EL (cell line): ENCODE data around the gene PLCXD1.
"Not testable (repeated sequence)": the region's sequence is repeated elsewhere in the genome, so short reads cannot be mapped to it uniquely, and the experiment has no call there.

Experiments used
- DNase-seq: peaks from one replicate; pipeline ENCODE4 v3.0.0-alpha.2; 2016

Gene PLCXD1

DNA sequence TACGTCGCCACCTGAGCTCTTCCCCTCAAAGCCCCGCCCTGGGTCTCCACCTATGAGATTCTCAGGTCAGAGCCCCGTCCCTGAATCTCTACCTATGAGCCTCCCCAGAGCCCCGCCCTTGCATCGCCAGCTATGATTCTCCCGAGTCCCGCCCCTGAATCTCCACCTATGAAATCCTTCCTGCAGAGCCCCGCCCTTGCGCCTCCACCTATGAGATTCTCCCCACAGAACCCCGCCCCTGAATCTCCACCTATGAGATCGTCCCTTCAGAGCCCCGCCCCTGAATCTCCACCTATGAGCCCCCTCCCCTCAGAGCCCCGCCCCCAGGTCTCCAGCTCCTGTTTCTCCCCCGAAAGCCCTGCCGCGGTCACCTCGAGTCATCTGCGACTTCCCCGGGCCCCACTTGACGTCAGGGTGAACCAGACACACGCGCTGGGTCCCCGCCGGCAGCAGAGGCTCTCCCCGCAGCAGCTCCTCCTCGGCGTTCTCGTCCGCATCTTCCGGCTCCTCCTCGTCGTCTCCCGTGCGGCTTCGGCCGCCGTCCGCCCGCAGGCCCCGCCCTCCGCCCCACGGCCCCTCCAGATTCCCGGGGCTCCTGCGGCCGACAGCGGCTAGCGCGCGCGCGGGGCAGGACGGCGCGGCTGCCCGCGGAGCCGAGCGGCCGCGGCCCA, 37.0 kb downstream of the PLCXD1 start:
- peak; percentile 99 for DNase-seq

DNA sequence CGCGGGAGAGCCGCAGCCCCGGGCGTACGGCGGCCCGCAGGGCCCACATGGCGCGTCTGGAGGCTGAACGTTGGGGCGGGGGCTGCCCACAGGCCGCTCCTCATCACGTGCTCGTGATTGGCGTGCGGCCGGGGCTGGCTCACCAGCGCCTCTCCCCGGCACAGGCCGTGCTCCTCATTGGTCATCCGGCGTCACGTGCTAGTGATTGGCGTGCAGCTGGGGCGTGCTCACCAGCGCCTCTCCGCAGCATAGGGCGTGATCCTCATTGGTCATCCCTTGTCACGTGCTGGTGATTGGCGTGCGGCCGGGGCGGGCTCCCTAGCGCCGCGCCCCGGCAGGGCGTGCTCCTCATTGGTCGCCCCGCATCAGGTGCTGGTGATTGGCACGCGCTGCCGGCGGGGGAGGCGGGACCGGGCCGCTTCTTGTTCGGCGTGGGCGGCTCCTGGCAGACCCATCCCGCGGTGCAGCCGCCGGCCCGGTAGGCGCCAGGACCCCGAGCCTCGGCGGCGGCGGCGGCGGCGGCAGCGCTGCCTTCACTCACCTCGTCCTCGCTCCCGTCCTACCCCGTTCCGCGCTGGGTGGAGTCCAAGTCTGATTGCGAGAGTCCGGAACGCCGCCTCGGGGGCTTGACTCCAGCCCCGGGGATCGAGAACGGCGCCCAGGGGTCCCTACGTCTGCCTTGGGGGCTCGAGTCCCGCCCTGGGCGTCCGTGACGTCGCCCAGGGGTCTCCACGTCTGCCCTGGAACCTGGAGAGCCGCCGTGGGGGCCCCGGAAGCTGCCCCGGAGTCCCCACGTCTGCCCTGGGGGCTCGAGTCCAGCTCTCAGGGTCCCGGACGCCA, 37.8 kb downstream of the PLCXD1 start, which contains the start of gene GTPBP6:
Gene GTPBP6 (minus strand): TSS at position 58 of the 840 bp plus-strand sequence. CDS start 9 bp downstream, at position 49.
- peak; percentile 100 for DNase-seq

DNA sequence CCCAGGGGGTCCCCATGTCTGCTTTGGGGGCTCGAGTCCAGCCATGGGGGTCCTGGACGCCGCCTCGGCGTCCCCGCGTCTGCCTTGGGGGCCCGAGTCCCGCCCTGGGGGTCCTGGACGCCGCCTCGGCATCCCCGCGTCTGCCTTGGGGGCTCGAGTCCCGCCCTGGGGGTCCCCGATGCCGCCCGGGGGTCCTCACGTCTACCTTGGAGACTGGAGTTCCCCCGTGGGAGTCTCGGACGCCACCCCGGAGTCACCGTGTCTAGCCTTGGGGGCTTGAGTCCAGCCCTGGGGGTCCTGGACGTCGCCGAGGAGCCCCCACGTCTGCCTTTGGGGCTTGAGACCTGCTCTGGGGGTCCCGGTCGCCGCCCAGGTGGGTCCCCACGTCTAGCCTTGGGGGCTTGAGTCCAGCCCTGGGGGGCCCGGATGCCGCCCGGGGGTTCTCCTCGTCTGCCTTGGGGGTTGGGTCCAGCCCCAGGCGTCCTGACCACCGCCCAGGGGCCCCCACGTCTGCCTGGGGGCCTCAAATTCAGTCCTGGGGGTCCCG, 38.5 kb downstream of the PLCXD1 start:
- DNase-seq, result no peak

DNA sequence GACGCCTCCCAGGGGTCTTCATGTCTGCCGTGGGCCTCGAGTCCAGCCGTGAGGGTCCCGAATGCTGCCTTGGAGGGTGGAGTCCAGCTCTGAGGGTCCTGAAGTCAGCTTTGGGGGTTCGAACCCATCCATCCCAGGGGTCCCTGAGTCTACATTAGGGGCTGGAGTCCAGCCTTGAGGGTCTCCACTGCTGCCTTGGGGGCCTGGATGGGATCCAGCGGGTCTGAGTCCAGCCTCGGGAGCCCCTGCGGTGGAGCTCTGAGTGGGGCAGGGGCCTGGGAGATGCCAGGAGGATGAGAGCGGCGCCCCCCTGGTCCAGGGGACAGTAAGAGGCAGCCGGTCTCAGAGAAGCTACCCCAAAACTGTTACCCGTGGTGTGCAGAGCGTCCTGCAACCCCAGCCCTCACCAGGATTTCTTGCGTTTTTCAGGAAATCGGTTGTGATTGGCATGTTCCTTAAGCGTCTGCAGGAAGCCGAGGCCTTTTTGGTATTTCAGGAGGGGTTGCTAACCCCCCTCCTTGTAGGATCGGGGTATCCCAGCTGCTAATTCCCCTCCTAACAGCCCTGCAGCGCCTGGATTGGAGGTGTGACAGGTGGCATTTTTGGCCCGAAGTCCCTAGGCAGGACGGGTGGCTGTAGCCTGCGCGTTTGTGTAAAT, 39.1 kb downstream of the PLCXD1 start:
- no peak for DNase-seq

DNA sequence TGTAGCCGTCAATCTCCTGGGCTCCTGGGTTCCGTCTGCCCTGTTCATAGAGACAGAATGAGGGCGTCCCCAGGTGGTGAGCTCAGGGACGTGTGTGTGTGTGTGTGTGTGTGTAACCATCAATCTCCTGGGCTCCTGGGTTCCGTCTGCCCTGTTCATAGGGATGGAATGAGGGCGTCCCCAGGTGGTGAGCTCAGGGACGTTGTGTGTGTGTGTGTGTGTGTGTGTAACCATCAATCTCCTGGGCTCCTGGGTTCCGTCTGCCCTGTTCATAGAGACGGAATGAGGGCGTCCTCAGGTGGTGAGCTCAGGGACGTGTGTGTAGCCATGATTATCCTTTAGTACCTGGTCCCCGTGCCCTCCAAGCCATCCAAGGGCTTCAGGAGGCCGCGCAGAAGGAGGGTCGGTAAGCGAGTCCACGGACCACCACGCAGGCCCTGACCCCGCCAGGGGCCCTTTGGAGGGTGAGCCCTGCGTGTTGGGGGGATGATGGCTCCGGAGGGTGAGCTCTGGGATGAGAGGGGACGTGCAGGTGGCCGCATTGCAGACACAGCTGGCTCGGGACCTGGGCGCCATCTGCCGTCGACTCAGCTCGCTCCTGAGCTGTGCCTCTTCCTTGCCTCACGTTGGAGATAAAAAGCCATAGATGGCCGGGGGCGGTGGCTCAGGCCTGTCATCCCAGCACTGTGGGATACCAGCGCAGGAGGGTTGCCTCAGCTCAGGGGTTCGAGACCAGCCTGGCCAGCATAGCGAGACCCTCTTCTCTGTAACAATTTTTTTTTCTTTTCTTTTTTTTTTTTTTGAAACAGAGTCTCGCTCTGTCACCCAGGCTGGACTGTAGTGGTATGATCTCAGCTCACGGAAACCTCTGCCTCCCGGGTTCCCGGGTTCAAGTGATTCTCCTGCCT, 42.8 kb downstream of the PLCXD1 start:
- DNase-seq, result no peak

DNA sequence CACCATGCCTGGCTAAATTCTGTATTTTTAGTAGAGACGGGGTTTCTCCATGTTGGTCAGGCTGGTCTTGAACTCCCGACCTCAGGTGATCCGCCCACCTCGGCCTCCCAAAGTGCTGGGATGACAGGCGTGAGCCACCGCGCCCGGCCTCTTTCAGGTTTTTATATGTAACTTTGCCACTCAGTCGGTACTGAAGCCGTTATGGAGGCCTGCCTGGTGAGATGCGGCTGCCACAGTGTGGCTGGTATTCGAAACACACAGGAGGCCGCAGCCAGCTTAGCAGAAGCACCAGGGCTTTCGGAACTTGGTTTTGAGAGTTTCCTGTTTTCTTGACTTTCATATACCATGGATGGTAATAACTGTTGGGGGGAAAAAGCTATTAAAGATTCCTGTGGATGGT, 43.5 kb downstream of the PLCXD1 start:
- DNase-seq, result not testable (repeated sequence)

DNA sequence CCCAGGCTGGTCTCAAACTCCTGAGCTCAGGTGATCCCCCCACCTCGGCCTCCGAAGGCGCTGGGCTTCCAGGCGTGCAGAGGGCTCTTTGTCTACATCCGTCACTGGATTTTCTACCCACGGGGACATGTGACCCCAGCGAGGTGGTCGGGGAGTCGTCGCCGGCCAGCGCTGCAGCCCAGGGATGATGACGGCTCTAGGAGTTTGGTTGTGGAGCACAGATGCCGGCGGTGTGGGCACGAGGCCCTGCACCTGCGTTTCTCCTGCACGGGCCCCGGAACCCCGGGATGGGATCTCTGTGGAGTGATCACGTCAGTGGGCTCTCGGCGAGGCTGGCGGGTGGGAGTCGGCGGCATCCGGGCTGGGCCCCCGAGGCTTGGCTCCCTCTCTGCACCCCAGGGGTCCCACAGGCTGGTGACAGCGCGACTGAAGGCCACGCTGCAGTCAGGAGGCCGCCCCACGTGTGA, 46.5 kb downstream of the PLCXD1 start:
- no peak for DNase-seq

DNA sequence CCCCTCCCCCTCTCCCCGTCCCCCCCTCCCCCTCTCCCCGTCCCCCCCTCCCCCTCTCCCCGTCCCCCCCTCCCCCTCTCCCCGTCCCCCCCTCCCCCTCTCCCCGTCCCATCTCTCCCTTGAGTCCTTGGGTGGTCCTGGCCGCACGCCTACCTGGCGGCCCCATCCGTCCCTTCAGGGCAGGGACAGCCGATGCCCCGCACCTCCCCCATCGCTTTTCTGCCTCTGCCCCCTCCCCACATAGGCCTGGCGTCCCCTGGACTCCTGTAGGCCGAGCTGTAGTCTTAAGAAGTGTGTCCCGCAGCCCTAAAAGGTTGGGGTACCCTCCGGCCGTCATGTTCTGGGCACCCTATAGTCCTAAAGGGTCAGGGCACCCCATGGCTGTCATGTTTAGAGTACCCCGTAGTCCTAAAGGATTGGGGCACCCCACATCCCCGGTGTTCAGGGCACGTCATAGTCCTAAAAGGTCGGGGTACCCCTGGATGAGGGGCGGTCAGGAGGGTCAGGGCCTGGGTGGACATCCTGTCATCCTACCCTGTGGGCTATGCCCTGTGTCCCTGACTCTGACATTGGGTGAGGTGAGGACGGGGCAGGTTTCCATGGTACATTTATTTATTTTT, 48.2 kb downstream of the PLCXD1 start:
- DNase-seq, result no peak

DNA sequence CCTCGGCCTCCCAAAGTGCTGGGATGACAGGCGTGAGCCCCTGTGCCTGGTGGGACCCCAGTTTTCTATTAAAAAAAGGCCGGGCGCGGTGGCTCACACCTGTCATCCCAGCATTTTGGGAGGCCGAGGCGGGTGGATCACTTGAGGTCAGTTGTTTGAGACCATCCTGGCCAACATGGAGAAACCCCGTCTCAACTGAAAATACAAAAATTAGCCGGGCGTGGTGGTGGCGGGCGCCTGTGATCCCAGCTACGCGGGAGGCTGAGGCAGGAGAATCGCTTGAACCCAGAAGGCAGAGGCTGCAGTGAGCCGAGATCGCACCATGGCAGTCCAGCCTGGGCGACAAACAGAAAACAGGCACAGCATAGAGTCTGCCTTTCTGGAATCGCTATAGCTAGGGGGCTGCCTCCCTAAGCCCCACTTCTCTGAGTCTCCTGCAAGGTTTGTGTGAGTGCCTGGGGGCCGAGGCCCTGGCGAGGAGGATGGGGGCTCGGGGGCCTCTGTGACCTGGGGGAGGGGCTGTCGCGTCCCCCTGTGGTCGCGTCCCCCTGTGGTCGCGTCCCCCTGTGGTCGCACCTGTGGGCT, 49.1 kb downstream of the PLCXD1 start:
- not testable (repeated sequence) for DNase-seq

DNA sequence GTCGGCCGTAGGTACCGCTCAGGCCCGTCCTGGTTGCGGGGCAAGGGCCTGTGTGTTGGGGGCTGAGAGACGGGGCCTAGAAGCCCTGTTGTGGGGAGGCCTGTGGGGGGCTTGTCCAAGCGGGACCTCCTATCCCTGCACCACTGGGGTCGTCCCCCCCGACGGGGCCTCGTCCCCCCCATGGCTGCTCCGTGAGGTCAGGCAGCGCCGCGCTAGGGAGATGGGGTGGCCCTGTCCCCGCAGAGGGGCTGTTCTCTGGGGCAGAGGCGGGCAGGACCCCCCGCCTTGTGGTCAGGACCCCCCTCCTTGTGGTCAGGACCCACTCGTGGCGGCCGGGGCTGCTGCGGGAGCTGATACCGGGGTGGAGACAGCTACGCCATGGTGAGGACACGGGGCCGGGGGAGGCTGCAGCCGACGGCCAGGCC, 49.6 kb downstream of the PLCXD1 start:
- DNase-seq, result no peak

DNA sequence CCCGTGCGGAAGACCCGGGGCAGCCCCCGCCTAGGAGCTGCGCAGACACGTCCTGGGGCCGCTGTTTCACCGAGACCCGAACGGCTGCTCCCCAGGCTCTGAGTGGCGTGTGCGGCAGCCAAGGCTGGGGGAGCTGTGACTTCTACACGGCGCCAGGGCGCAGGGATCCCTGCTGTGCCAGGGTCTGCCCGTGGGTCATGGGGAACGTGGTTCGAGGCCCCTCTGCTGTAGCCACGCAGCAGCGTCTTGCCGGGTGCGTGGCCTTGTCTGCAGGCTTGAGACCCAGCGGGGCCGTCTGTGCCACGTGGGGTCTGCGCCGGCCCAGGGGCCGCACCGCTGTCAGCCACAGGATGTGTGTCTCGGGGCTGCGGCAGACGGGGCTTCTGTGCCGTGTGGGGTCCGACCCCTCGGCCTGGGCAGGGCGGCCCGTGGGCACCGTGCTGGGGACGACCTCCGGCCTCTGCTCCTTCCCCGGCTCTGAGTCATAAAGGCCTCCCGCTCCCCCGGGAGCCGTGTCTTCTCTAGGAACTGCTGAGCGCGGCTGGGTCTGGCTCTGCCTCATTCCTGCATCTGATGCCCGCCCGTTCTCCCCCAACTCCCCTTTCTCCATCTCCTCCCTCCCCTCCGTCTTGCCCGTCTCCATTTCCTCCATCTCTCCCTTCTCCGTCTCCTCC, 50.1 kb downstream of the PLCXD1 start:
- peak; percentile 60 for DNase-seq

DNA sequence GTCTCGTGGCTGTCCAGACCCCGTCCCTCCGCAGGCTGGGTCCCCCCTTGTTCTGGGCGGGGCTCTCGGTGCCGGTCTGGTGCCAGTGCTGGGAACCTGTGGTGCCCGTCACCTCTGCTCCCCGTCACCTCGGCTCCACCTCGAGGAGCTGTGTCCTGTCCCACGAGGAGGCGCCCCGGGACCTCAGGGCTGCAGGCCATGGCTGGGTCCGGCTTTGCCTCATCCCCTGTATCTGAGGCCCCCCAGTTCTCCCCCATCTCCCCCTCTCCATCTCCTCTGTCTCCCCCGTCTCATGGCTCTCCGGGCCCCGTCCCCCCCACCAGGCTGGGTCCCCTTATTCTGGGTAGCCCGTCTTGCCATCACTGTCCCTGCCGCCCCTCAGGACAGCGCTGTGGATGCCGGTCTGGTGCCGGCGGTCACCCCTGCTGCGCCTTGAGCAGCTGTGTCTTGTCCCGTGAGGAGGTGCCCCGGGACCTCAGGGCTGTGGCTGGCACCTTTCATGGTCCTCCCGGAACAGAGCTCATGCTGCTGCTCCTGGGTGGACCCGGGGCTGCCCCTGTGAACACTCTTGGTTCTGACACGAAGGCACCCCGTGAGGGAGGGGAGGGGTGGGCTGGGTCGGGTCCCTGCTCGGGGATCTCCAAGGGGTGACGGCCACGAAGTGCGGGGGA, 50.8 kb downstream of the PLCXD1 start:
- no peak for DNase-seq

DNA sequence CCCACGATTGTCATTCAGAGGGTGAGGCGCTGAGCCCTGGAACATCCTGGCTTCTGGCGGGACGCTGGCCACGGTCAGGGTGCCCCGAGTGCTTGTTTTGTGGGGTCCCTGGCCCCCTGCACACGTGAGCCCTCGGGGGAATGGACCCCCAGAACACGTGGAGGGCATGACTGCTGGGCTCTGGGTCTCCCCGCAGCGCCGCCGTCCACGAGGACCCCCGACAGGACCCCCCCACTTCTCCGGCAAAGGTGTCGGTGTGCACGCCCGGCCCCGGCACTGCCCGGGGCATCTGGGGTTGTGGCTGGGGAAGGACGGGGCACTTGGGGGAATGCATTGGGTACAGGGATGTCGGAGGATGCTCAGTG, 51.3 kb downstream of the PLCXD1 start:
- no peak for DNase-seq

DNA sequence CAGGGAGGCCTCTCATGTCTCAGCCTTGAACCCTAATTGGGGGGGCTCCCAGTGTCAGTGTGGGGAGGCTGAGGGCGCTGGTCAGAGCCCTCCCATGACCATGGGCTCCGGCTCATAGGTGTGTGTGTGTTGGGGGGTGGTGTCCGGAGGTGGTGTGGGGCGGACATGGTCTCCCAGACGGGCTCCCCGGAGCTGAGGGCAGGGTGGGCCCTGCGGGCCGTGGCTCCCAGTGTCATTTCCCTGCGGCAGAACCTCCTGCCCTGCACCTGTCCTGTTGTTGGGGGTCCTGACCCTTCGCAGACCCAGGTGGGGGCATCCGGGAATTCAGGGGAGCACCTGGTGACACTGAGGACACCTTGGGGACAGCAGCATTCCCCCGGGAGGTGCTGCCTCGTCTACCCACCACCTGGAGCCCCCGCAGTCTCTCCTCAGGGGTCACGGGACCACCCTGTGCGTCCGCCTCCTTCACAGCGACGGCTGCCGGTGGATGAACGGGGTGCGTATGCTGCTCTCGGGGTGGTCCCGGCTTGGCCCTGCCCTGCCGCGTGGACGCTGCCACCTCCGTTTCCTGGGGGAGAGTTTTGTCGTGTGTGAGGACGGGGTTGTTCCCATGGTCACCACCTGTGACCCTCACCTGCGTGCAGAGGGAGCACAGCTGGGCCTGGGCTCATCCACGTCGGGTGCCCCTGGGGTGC, 51.9 kb downstream of the PLCXD1 start:
- DNase-seq, result no peak

DNA sequence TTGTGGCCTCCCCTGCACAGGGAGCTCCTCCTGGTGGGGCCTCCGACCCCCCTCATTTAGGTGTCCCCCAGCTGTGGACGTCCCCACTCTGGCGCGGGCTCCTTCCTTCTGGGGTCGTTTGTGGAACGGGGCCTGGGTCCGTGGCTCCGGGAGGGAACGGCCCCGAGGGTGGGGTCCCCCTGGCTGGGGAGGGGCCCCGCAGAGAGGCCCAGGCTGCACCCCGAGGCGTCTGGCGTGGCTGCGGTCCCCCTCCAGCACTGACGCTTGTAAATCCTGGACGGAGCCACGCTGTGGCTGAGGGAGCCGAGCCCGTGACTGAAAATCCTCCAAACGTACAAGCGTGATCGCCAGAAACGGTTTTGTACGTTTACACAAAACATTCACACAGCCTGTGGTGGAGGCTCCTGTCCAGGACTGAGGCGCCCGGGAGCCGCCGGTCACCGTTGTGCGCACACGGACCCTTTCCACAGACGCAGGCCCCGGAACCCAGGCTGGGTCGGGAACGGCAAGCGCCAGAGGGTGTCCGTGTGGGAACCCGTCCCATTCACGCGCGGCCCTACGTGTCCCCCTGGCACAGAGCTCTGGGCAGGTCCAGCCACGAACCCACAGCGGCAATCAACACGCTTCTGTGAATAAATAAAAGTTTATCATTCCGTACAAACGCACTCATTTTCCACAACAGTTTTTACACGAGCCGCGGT, 52.6 kb downstream of the PLCXD1 start:
- no peak for DNase-seq

DNA sequence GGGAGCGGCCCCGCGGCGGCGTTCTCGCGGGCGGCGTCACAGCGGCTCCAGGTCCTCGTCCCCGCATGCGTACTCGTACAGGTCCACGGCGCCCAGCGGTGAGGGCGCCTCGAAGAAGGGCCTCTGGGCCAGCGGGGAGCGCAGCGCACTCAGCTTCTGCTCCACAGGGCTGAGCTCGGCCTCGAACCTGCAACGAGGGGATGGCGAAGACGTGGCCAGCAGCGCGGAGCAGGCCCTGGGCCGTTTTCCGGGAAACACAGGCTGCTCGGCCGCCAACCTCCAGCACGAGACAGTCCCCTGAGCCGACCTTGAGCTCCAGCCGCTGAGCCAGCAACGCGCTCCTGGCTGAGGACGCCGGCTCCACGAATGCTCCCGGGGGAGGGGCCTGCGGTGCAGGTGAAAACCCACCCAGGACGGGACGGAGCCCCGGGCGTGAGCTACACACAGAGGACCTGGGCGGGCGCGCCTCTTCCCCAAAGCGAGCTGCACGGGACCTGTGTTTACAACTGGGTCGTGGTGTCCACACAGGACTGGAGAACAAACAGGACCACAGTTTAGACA, 53.2 kb downstream of the PLCXD1 start:
- no peak for DNase-seq

DNA sequence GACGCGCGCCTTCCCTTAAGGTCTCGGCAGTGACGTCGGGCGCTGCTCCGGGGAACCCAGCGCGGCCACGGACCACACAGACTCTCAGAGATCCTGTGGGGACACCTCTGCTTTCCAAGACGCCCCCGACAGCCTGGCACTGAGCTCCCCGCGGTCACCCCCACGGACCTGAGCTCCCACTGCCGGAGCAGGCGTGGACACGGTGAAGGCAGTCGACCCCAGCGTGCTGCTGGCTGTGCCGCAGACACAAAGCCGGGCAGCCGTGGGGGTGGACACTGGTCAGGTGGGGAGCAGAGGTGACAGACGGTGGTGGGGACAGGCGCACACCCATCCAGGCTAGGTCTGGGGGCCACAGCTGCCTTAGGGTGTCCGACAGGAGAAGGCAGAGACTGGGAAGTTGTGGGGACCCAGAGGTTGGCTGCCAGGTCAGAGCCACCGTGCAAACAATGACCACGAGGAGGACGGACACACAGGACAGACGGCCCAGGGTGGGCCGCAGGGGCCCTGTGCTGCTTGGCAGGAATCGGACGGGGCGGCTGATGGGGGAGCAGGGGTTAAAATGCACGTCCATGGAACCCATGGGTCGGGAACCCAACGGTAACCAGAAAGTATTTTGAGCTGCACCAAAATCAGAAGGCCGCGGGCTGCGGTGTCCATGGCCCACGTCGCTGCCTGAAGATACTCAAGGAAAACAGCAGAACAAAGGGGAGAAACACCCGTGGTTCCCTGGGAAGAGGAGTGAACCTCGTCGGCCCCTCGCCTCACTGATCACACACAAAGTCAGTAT, 54.0 kb downstream of the PLCXD1 start:
- DNase-seq, result no peak

DNA sequence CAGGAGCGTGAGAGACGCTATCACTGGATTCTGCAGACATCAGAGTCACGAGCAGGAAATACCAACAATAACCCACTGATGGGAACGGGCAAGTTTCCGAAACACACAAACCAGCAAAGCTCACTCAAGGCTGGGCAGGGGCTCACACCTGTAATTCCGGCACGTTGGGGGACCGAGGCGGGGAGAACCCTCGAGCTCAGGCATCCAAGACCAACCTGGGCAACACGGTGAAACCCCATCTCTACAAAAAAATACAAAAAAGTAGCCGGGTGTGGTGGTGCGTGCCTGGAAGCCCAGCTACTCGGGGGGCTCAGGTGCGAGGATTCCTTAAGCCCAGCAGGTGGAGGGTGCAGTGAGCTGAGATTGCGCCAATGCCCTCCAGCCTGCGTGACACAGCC, 54.6 kb downstream of the PLCXD1 start:
- no peak for DNase-seq
